Measurements from ENCODE around the gene PLIN3.
"Not testable (repeated sequence)": the region's sequence is repeated elsewhere in the genome, so short reads cannot be mapped to it uniquely, and the experiment has no call there.

Gene PLIN3

GRCh38 chr19:4847190-4847973 is 20.1 kb downstream of the PLIN3 start:
- Histone ChIP-seq H3K36me3 (ENCODE audit: control insufficient read depth, insufficient read depth, low read length) (peaks cover 4% of the 10 kb centered on the region), H2BK15ac (replicated peaks; ENCODE audit: low read depth) (no peak overlapping the region), H2AK5ac (ENCODE audit: low read length) (no peak overlapping the region), H3K4me2 (ENCODE audit: low read length) (no peak overlapping the region), H3K4ac (ENCODE audit: low read depth, low read length) (no peak overlapping the region), H2BK120ac (ENCODE audit: low read depth, low read length) (no peak overlapping the region), H2BK5ac (ENCODE audit: low read length) (no peak overlapping the region), H3K9ac (ENCODE audit: low read length) (no peak overlapping the region), H4K5ac (ENCODE audit: low read length) (no peak overlapping the region), H3K23ac (ENCODE audit: low read length) (no peak overlapping the region), H3K18ac (ENCODE audit: low read length) (no peak overlapping the region), H3K4me3 (ENCODE audit: low read length) (no peak overlapping the region), H3K79me1 (ENCODE audit: low read length) (no peaks in the 10 kb centered on the region), H3K56ac (ENCODE audit: low read length) (no peak overlapping the region), H3K79me2 (ENCODE audit: control insufficient read depth, insufficient read depth, low read length) (no peaks in the 10 kb centered on the region), H3K27me3 (ENCODE audit: insufficient read depth, low read length, poor library complexity) (no peaks in the 10 kb centered on the region), H3K27ac (ENCODE audit: low read depth, low read length) (no peak overlapping the region), H4K8ac (ENCODE audit: low read depth, low read length) (no peak overlapping the region), H3K4me1 (ENCODE audit: control insufficient read depth, low read depth, low read length) (no peaks in the 10 kb centered on the region)
- no CpG with 5 or more reads among the region's 23 CpGs for WGBS (ENCODE audit: extremely low coverage, insufficient coverage, low lambda C conversion rate)
- DNase-seq, result no peak

GRCh38 chr19:4845975-4846374 is 21.5 kb downstream of the PLIN3 start:
- H3K4me3 ChIP-seq (ENCODE audit: low read length); H3K18ac ChIP-seq (ENCODE audit: low read length); H2BK15ac ChIP-seq (replicated peaks; ENCODE audit: low read depth); H2AK5ac ChIP-seq (ENCODE audit: low read length); H3K4me1 ChIP-seq (ENCODE audit: control insufficient read depth, low read depth, low read length); H3K4me2 ChIP-seq (ENCODE audit: low read length); H2BK120ac ChIP-seq (ENCODE audit: low read depth, low read length); H4K5ac ChIP-seq (ENCODE audit: low read length); H3K79me1 ChIP-seq (ENCODE audit: low read length); H3K36me3 ChIP-seq (ENCODE audit: control insufficient read depth, insufficient read depth, low read length); H3K23ac ChIP-seq (ENCODE audit: low read length); H3K27me3 ChIP-seq (ENCODE audit: insufficient read depth, low read length, poor library complexity); DNase-seq; H4K8ac ChIP-seq (ENCODE audit: low read depth, low read length); H3K79me2 ChIP-seq (ENCODE audit: control insufficient read depth, insufficient read depth, low read length); H3K4ac ChIP-seq (ENCODE audit: low read depth, low read length); H3K9ac ChIP-seq (ENCODE audit: low read length); H3K56ac ChIP-seq (ENCODE audit: low read length); H2BK5ac ChIP-seq (ENCODE audit: low read length); H3K27ac ChIP-seq (ENCODE audit: low read depth, low read length): not testable (repeated sequence)
- WGBS (ENCODE audit: extremely low coverage, insufficient coverage, low lambda C conversion rate), result no CpG with 5 or more reads among the region's 9 CpGs

GRCh38 chr19:4844348-4845179 is 22.9 kb downstream of the PLIN3 start:
- Histone ChIP-seq H3K4me1 (ENCODE audit: control insufficient read depth, low read depth, low read length) (no peaks in the 10 kb centered on the region), H3K9ac (ENCODE audit: low read length) (no peak overlapping the region), H2BK120ac (ENCODE audit: low read depth, low read length) (no peak overlapping the region), H2BK5ac (ENCODE audit: low read length) (no peak overlapping the region), H3K36me3 (ENCODE audit: control insufficient read depth, insufficient read depth, low read length) (peaks cover 7% of the 10 kb centered on the region), H3K23ac (ENCODE audit: low read length) (no peak overlapping the region), H4K8ac (ENCODE audit: low read depth, low read length) (no peak overlapping the region), H4K5ac (ENCODE audit: low read length) (no peak overlapping the region), H2BK15ac (replicated peaks; ENCODE audit: low read depth) (no peak overlapping the region), H3K27me3 (ENCODE audit: insufficient read depth, low read length, poor library complexity) (no peaks in the 10 kb centered on the region), H2AK5ac (ENCODE audit: low read length) (no peak overlapping the region), H3K79me1 (ENCODE audit: low read length) (no peaks in the 10 kb centered on the region), H3K27ac (ENCODE audit: low read depth, low read length) (no peak overlapping the region), H3K4me3 (ENCODE audit: low read length) (no peak overlapping the region), H3K79me2 (ENCODE audit: control insufficient read depth, insufficient read depth, low read length) (no peaks in the 10 kb centered on the region), H3K4ac (ENCODE audit: low read depth, low read length) (no peak overlapping the region), H3K18ac (ENCODE audit: low read length) (no peak overlapping the region), H3K56ac (ENCODE audit: low read length) (no peak overlapping the region), H3K4me2 (ENCODE audit: low read length) (no peak overlapping the region)
- DNase-seq, result no peak
- no CpG with 5 or more reads among the region's 10 CpGs for WGBS (ENCODE audit: extremely low coverage, insufficient coverage, low lambda C conversion rate)

GRCh38 chr19:4843647-4843965 is 23.9 kb downstream of the PLIN3 start:
- Histone ChIP-seq H3K18ac (ENCODE audit: low read length) (no peak overlapping the region), H4K8ac (ENCODE audit: low read depth, low read length) (no peak overlapping the region), H3K4ac (ENCODE audit: low read depth, low read length) (no peak overlapping the region), H2BK5ac (ENCODE audit: low read length) (no peak overlapping the region), H3K79me1 (ENCODE audit: low read length) (no peaks in the 10 kb centered on the region), H3K27ac (ENCODE audit: low read depth, low read length) (no peak overlapping the region), H3K79me2 (ENCODE audit: control insufficient read depth, insufficient read depth, low read length) (no peaks in the 10 kb centered on the region), H3K4me1 (ENCODE audit: control insufficient read depth, low read depth, low read length) (no peaks in the 10 kb centered on the region), H4K5ac (ENCODE audit: low read length) (no peak overlapping the region), H2BK120ac (ENCODE audit: low read depth, low read length) (no peak overlapping the region), H3K9ac (ENCODE audit: low read length) (no peak overlapping the region), H3K4me2 (ENCODE audit: low read length) (no peak overlapping the region), H2BK15ac (replicated peaks; ENCODE audit: low read depth) (no peak overlapping the region), H3K4me3 (ENCODE audit: low read length) (no peak overlapping the region), H2AK5ac (ENCODE audit: low read length) (no peak overlapping the region), H3K56ac (ENCODE audit: low read length) (no peak overlapping the region), H3K36me3 (ENCODE audit: control insufficient read depth, insufficient read depth, low read length) (peaks cover 13% of the 10 kb centered on the region), H3K23ac (ENCODE audit: low read length) (no peak overlapping the region), H3K27me3 (ENCODE audit: insufficient read depth, low read length, poor library complexity) (no peaks in the 10 kb centered on the region)
- no peak for DNase-seq
- WGBS (ENCODE audit: extremely low coverage, insufficient coverage, low lambda C conversion rate), result no CpG with 5 or more reads among the region's 6 CpGs

GRCh38 chr19:4839192-4839591 is 28.3 kb downstream of the PLIN3 start:
- no peak overlapping the region for H3K9ac ChIP-seq (ENCODE audit: low read length)
- no peak overlapping the region for H2BK5ac ChIP-seq (ENCODE audit: low read length)
- no peak overlapping the region for H3K18ac ChIP-seq (ENCODE audit: low read length)
- H3K4me3 ChIP-seq (ENCODE audit: low read length), result no peak overlapping the region
- no peak overlapping the region for H4K8ac ChIP-seq (ENCODE audit: low read depth, low read length)
- no peak overlapping the region for H3K23ac ChIP-seq (ENCODE audit: low read length)
- H2AK5ac ChIP-seq (ENCODE audit: low read length), result no peak overlapping the region
- H3K36me3 ChIP-seq (ENCODE audit: control insufficient read depth, insufficient read depth, low read length), result peaks cover 8% of the 10 kb centered on the region
- H2BK120ac ChIP-seq (ENCODE audit: low read depth, low read length), result no peak overlapping the region
- no peaks in the 10 kb centered on the region for H3K79me2 ChIP-seq (ENCODE audit: control insufficient read depth, insufficient read depth, low read length)
- no peak overlapping the region for H3K27ac ChIP-seq (ENCODE audit: low read depth, low read length)
- no peak overlapping the region for H3K56ac ChIP-seq (ENCODE audit: low read length)
- no peak overlapping the region for H3K4ac ChIP-seq (ENCODE audit: low read depth, low read length)
- no peak overlapping the region for H3K4me2 ChIP-seq (ENCODE audit: low read length)
- no peak for DNase-seq
- no CpG with 5 or more reads among the region's 17 CpGs for WGBS (ENCODE audit: extremely low coverage, insufficient coverage, low lambda C conversion rate)
- no peak overlapping the region for H4K5ac ChIP-seq (ENCODE audit: low read length)
- H3K4me1 ChIP-seq (ENCODE audit: control insufficient read depth, low read depth, low read length), result no peaks in the 10 kb centered on the region
- H3K27me3 ChIP-seq (ENCODE audit: insufficient read depth, low read length, poor library complexity), result no peaks in the 10 kb centered on the region
- no peaks in the 10 kb centered on the region for H3K79me1 ChIP-seq (ENCODE audit: low read length)
- no peak overlapping the region for H2BK15ac ChIP-seq (replicated peaks; ENCODE audit: low read depth)
